T-helper 17 cell (primary cell): ENCODE results near the gene ARHGAP23. TPM values are rescaled to one million over a fixed set of nuclear protein-coding genes. Genes with fewer than 3 reads are reported as not detected.
"Not testable (repeated sequence)": the region's sequence is repeated elsewhere in the genome, so short reads cannot be mapped to it uniquely, and the experiment has no call there.

Source experiments
- ATAC-seq: fragments of 150-1000 bp; cut with Tn5 transposase; 2 replicates; pipeline ENCODE4 v1.10.0; 2021; ENCODE audit warnings: mild to moderate bottlenecking, moderate library complexity
- DNase-seq, 3 donors: peaks; one replicate each; pipeline versions ENCODE4 v3.0.0 to v3.0.0-alpha.2; 2020 to 2021
- H3K9me3 ChIP-seq: one replicate; pipeline ENCODE4 v1.7.0; 2013; ENCODE audit warnings: low read length, mild to moderate bottlenecking; ENCODE audit not compliant: control insufficient read depth, poor library complexity, severe bottlenecking
- H3K27ac Mint-ChIP-seq: one replicate; pipeline ENCODE4 v1.8.0; 2022; ENCODE audit warnings: mild to moderate bottlenecking, moderate library complexity, mixed read lengths
- H3K27me3 Mint-ChIP-seq: one replicate; pipeline ENCODE4 v1.8.0; 2022; ENCODE audit warnings: mixed read lengths
- H3K36me3 Mint-ChIP-seq: one replicate; pipeline ENCODE4 v1.8.0; 2022; ENCODE audit warnings: low read depth, mixed read lengths
- H3K4me1 Mint-ChIP-seq: one replicate; pipeline ENCODE4 v1.8.0; 2022; ENCODE audit warnings: mild to moderate bottlenecking, mixed read lengths
- H3K4me3 Mint-ChIP-seq: one replicate; pipeline ENCODE4 v1.8.0; 2022; ENCODE audit warnings: mild to moderate bottlenecking, moderate library complexity, mixed read lengths
- total RNA-seq, 4 donors: library from RNA in 2 of 4; stranded (reverse) in 2 of 4; gene quantifications; one replicate each; pipeline ENCODE4 v1.2.3 and lab custom pipeline; 2022 to 2026

ARHGAP23 gene
- total RNA-seq, 2 donors from 2014 or later = 0.39 to 0.47 TPM

GRCh38 chr17:38465391-38466345, 37.4 kb downstream of the ARHGAP23 start:
- H3K27me3 Mint-ChIP-seq = peaks cover 31% of the 10 kb centered on the region
- no peak for DNase-seq
- H3K36me3 Mint-ChIP-seq = peaks cover 14% of the 10 kb centered on the region
- no peaks in the 10 kb centered on the region for H3K9me3 ChIP-seq
- peaks cover 3% of the 10 kb centered on the region for H3K4me1 Mint-ChIP-seq
- no peak overlapping the region for H3K4me3 Mint-ChIP-seq
- no peak overlapping the region for H3K27ac Mint-ChIP-seq
- ATAC-seq = no peak

- Mint-ChIP-seq H3K4me1 (peaks cover 6% of the 10 kb centered on the region), H3K4me3 (no peak overlapping the region), H3K27ac (no peak overlapping the region), H3K27me3 (peaks cover 38% of the 10 kb centered on the region), H3K36me3 (peaks cover 14% of the 10 kb centered on the region)
- DNase-seq (no peak), ATAC-seq (no peak)
- H3K9me3 ChIP-seq = no peaks in the 10 kb centered on the region
Measured at GRCh38 chr17:38466346-38467315, 38.4 kb downstream of the ARHGAP23 start.

DNA sequence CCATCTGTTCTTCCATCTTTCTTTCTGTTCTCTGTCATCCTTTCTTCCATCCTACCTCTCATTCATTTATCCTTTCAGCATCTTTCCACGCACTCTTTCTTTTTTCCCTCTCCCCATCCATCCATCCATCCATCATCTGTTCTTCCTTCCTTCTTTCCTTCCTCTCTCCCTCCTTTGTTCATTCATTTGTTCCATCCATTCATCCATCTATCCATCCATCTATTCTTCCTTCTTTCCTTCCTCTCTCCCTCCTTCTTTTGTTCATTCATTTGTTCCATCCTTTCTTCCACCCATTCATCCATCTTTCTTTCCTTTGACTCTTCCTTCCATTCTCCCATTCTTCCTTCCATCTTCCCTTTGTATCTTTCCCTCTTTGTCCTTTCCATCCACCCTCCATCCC, 39.2 kb downstream of the ARHGAP23 start:
- H3K36me3 Mint-ChIP-seq = peaks cover 14% of the 10 kb centered on the region
- ATAC-seq (no peak), DNase-seq (no peak)
- H3K4me3 Mint-ChIP-seq = no peak overlapping the region
- peaks cover 44% of the 10 kb centered on the region for H3K27me3 Mint-ChIP-seq
- peaks cover 6% of the 10 kb centered on the region for H3K4me1 Mint-ChIP-seq
- H3K27ac Mint-ChIP-seq = peak overlapping the region; percentile 39
- no peaks in the 10 kb centered on the region for H3K9me3 ChIP-seq

DNA sequence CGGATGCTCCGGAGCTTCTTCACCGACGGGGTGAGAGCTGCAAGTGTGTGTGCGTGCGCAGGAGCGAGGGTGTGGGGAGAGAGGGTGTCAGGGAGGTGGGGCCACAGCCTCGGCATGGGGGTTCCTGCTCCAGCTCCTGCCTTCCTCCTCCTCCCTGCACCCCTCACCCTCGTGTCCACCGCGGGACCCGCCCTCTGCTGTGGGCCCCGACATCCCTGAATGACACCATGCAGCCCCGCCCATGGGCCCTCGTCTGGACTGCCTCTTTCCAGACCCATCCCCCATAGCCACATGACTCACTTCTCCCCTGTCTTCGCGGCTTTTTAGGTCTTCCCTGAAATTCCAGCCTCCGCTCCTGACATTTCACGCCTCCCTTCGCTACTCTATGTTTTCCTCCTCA, 41.6 kb downstream of the ARHGAP23 start:
- ATAC-seq = no peak
- no peak for DNase-seq
- peaks cover 8% of the 10 kb centered on the region for H3K36me3 Mint-ChIP-seq
- H3K4me1 Mint-ChIP-seq = peaks cover 6% of the 10 kb centered on the region
- H3K27me3 Mint-ChIP-seq = peaks cover 27% of the 10 kb centered on the region
- H3K27ac Mint-ChIP-seq = no peak overlapping the region
- no peak overlapping the region for H3K4me3 Mint-ChIP-seq
- H3K9me3 ChIP-seq = no peaks in the 10 kb centered on the region

DNA sequence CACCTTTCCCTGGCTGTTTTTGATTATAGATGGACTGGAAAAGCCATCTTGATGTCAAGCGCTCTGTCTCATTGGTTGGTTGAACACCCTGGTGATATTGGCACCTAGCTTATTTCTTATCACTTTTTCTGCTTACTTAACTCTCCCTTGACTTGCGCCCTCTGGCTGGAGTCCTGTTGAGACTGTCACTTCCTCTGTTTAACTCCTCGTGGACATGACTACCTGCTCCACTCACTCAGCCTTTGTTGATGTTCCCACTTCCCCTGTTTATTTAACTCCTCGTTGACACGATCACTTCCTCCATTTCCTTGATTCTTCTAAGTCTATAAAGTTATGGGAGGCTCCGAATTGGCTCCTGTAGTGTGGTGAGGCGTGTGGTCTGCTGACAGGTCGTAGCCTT, 43.0 kb downstream of the ARHGAP23 start:
- not testable (repeated sequence) for H3K27ac Mint-ChIP-seq, H3K4me1 Mint-ChIP-seq, ATAC-seq, H3K4me3 Mint-ChIP-seq, H3K9me3 ChIP-seq, DNase-seq
- Mint-ChIP-seq H3K27me3 (peaks cover 35% of the 10 kb centered on the region), H3K36me3 (peaks cover 13% of the 10 kb centered on the region)

DNA sequence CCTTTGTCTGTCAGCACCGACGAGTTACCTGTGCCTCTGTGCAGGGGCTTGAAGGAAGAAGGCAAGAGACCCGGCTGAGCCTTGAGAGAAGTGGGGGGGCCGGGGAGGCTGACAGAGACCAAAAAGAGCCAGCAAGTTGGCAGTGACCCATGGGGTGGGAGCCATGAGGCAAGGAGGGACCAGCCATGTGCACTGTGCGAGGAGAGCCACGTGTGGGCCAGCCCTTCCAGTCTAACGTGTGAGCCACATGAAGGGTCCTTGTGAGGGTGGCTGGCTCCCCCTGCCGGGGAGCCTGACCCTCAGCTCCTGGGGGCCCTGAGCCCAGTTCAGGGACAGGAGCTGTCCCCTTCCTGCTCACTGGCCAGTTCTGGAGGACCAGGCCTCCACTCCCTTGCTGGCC, 46.4 kb downstream of the ARHGAP23 start:
- H3K27ac Mint-ChIP-seq, H3K4me3 Mint-ChIP-seq, ATAC-seq, DNase-seq, H3K36me3 Mint-ChIP-seq, H3K9me3 ChIP-seq: not testable (repeated sequence)
- Mint-ChIP-seq H3K27me3 (peaks cover 25% of the 10 kb centered on the region), H3K4me1 (peaks cover 11% of the 10 kb centered on the region)

DNA sequence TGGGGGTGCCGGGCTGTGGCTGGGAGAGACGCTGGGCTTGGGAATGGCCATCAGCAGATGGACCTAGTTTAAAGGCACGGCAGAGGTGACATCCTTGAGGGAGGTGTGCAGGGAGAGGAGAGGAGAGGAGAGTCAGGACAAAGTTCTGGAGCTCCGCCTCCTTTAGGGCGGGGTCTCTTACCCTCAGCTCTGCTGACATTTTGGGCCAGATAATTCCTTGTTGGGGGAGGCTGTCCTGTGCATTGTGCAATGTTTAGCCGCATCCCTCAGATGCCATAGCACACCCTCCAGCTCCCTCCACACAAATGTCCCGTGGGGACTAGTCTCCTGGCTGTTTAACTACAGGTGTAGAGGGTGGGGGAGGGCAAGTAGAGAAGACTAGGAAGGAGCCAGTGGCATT, 48.3 kb downstream of the ARHGAP23 start:
- H3K27me3 Mint-ChIP-seq = peaks cover 16% of the 10 kb centered on the region
- H3K27ac Mint-ChIP-seq = peak overlapping the region; percentile 65
- no peaks in the 10 kb centered on the region for H3K9me3 ChIP-seq
- peaks cover 5% of the 10 kb centered on the region for H3K4me1 Mint-ChIP-seq
- H3K36me3 Mint-ChIP-seq = peaks cover 5% of the 10 kb centered on the region
- no peak overlapping the region for H3K4me3 Mint-ChIP-seq
- DNase-seq = no peak
- no peak for ATAC-seq

- H3K27me3 Mint-ChIP-seq, ATAC-seq, H3K27ac Mint-ChIP-seq, H3K4me1 Mint-ChIP-seq, H3K9me3 ChIP-seq, H3K36me3 Mint-ChIP-seq, DNase-seq, H3K4me3 Mint-ChIP-seq: not testable (repeated sequence)
Measured at GRCh38 chr17:38477417-38477816, 49.2 kb downstream of the ARHGAP23 start.

DNA sequence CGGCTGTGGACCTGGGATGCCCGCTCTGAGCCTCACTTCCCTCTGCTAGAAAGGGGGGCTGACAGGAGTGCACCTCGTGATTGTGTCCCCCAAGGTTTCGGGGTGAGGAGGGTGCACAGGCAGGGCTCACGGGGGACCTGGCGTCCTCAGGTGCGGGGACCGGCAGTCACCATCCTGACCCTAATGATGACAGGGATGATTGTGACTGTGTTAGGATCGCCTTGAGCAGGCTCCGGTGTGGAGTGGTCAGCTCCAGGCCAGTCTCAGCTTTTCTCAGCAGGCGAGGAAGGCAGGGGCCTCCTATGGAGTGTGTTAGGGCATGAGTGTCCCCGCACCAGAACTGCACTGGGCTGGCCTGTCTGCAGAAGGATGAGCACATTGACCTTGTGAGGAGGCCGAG, 49.7 kb downstream of the ARHGAP23 start:
- not testable (repeated sequence) for H3K27me3 Mint-ChIP-seq, H3K36me3 Mint-ChIP-seq, H3K27ac Mint-ChIP-seq, H3K4me3 Mint-ChIP-seq, ATAC-seq, DNase-seq, H3K4me1 Mint-ChIP-seq, H3K9me3 ChIP-seq

GRCh38 chr17:38478667-38479066, 50.4 kb downstream of the ARHGAP23 start:
- not testable (repeated sequence) for H3K9me3 ChIP-seq, H3K4me1 Mint-ChIP-seq, H3K27ac Mint-ChIP-seq, DNase-seq, ATAC-seq, H3K36me3 Mint-ChIP-seq, H3K27me3 Mint-ChIP-seq, H3K4me3 Mint-ChIP-seq

DNA sequence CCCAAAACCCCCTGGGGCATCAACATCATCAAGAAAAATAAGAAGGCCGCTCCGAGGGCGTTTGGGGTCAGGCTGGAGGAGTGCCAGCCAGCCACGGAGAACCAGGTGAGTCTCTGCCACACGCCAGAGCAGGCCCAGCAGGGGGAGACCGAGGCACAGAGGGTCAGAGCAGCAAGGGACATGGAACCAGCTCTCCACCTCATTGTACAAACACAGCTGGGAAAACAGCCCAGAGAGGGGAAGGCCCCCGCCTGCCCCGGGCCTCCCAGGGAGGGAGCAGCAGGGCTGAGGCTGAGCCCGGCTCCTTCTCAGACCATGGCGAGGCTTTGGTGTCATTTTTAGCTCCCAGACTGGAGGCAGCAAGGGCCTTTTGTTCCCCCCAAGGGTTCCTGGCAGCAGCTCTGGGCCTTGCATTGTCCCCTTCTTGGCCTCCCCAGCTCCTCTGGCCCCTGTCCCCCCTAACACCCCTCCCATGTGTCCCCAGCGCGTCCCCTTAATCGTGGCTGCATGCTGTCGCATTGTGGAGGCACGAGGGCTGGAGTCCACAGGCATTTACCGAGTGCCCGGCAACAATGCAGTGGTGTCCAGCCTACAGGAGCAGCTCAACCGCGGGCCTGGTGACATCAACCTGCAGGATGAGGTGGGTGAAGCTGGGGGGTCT, 53.9 kb downstream of the ARHGAP23 start:
- H3K9me3 ChIP-seq, H3K4me3 Mint-ChIP-seq, H3K27ac Mint-ChIP-seq, ATAC-seq, DNase-seq, H3K27me3 Mint-ChIP-seq, H3K36me3 Mint-ChIP-seq, H3K4me1 Mint-ChIP-seq: not testable (repeated sequence)

DNA sequence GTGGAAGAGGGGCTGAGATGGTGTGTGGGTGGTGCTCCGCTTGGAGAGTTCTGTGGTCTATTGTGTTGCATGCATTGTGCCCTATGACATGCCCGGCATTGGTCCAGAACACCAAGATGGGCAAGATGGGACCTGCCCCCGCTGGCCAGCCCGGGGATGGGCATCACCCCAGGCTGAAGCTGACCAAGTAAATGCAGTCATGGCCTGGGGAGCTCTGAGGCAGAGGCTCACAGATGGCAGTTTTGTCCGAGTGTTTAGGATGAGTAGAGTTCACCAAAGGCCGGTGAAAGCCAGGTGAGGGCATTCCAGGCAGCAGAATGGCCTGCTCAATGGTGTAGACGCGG, 54.4 kb downstream of the ARHGAP23 start:
- not testable (repeated sequence) for H3K4me1 Mint-ChIP-seq

More for the DNA sequence above, 54.4 kb downstream of the ARHGAP23 start:
- H3K36me3 Mint-ChIP-seq, H3K4me3 Mint-ChIP-seq, ATAC-seq, H3K9me3 ChIP-seq, H3K27ac Mint-ChIP-seq, H3K27me3 Mint-ChIP-seq, DNase-seq: not testable (repeated sequence)
